IPS DF 6.9 (cell line): Measurements from ENCODE around the gene PTPRU.
"Not testable (repeated sequence)": the region's sequence is repeated elsewhere in the genome, so short reads cannot be mapped to it uniquely, and the experiment has no call there.

Experiments used
- DNase-seq: peaks from one replicate; pipeline ENCODE4 v3.0.0-alpha.2; 2013; ENCODE audit warnings: low read depth, low spot score
- H3K27ac ChIP-seq: one replicate; pipeline ENCODE4 v1.5.1; 2013; ENCODE audit warnings: low read length, control low read depth
- H3K27me3 ChIP-seq: 2 replicates; pipeline ENCODE4 v1.6.1; 2013; ENCODE audit warnings: mild to moderate bottlenecking, low read length; ENCODE audit not compliant: control insufficient read depth, insufficient read depth
- H3K36me3 ChIP-seq: 2 replicates; pipeline ENCODE4 v1.6.1; 2013; ENCODE audit warnings: low read length; ENCODE audit not compliant: control insufficient read depth, insufficient read depth
- H3K4me1 ChIP-seq: 2 replicates; pipeline ENCODE4 v1.6.1; 2013; ENCODE audit warnings: low read length; ENCODE audit not compliant: control insufficient read depth, insufficient read depth
- H3K4me3 ChIP-seq: 2 replicates; pipeline ENCODE4 v1.5.1; 2013; ENCODE audit warnings: mild to moderate bottlenecking, low read length
- H3K9me3 ChIP-seq: 2 replicates; pipeline ENCODE4 v1.6.1; 2013; ENCODE audit warnings: low read length, inconsistent platforms; ENCODE audit not compliant: control insufficient read depth, insufficient read depth
- WGBS: extraction: QIAGEN DNeasy Blood & Tissue Kit; methylation state at CpG from one replicate; pipeline ENCODE4 v1.1.7; 2013; ENCODE audit warnings: mixed read lengths, missing lambda C conversion rate; ENCODE audit not compliant: insufficient read length, insufficient coverage; 5-methylcytosine and 5-hydroxymethylcytosine counted together

The PTPRU gene

DNA sequence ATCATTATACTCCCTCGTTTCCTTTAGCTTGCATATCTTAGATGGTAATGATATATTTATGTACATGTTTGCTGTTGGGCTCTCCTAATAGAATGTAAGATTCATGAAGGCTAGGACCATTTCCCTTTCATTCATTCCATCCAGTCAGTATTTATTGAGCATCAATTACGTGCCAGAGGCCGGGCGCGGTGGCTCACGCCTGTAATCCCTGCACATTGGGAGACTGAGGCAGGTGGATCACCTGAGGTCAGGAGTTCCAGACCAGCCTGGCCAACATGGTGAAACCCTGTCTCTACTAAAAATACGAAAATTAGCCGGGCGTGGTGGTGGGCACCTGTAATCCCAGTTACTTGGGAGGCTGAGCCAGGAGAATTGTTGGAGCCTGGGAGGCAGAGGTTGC, 1.4 kb upstream of the PTPRU start:
- H3K27ac ChIP-seq, H3K36me3 ChIP-seq, H3K9me3 ChIP-seq, DNase-seq, H3K4me3 ChIP-seq: not testable (repeated sequence)
- Histone ChIP-seq H3K27me3 (peaks cover 13% of the 10 kb centered on the region; the same call in 1 of the 2 replicates), H3K4me1 (peaks cover 16% of the 10 kb centered on the region)
- no CpG with 5 or more reads among the region's 9 CpGs for WGBS

DNA sequence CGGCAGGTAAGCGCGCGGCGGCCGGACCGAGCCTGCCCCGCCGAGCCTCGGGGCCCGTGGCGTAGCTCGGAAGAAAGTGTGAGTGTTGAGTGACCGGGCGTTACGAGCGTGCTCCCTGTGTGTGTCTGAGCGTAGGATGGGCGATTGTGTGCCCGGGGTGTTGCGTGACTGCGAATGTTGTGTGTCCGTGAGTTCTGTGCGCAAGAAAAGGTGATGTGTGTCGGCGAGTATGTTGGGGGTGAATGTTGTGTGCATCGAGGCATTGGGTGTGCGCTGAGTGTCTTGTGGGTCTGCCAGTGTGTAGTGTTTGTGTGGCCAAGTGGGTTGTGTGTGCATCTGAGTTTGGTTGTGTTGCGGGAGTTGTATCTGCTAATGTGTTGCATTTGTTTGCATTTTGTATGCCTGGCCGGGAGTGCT, 398 bp downstream of the PTPRU start:
- no CpG with 5 or more reads among the region's 30 CpGs for whole genome bisulfite sequencing
- H3K4me3 ChIP-seq: peak overlapping the region; percentile 44
- no peak for DNase-seq
- H3K36me3 ChIP-seq: no peaks in the 10 kb centered on the region
- H3K9me3 ChIP-seq: no peaks in the 10 kb centered on the region
- peaks cover 13% of the 10 kb centered on the region; the same call in 1 of the 2 replicates for H3K27me3 ChIP-seq
- H3K27ac ChIP-seq: no peak overlapping the region
- H3K4me1 ChIP-seq: peaks cover 18% of the 10 kb centered on the region

DNA sequence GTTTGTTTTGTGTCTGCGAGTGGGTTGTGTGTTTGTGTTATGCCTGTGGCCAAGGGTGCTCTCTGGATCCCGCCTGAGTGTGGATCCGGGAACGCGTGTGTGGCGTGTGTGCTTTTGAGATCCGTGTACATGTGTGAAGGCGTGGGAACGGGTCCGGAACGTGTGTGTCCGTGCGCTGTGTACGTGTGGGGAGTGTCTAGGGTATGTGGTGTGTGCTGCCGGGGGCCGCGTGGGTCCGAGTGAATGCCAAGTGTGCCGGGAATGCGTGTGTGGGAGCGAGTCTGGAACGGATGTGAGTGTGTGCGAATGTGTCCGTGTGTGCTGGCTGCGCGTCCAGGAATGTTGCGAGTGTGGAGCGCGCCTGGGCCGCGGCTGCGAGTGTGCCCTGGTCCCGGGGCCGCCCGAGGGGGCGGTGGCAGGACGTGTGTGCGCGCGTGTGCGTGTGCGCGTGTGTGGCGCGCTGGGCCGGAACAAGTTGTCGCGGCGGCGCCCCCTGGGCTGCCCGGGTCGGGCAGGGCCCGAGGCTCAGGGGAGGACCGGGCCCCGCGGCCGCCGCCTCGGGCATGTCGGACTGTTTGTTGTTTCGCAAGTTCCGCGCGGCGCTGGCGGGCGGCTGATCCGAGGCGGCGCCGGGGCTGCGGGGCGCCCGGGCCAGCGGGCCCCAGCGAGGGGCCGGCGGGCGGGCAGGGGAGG, 953 bp downstream of the PTPRU start:
- Histone ChIP-seq H3K27me3 (peaks cover 13% of the 10 kb centered on the region; the same call in 1 of the 2 replicates), H3K4me1 (peaks cover 18% of the 10 kb centered on the region), H3K27ac (no peak overlapping the region), H3K9me3 (no peaks in the 10 kb centered on the region), H3K4me3 (peak overlapping the region; percentile 44; the same call in 1 of the 2 replicates), H3K36me3 (no peaks in the 10 kb centered on the region)
- no peak for DNase-seq
- no CpG with 5 or more reads among the region's 79 CpGs for WGBS

DNA sequence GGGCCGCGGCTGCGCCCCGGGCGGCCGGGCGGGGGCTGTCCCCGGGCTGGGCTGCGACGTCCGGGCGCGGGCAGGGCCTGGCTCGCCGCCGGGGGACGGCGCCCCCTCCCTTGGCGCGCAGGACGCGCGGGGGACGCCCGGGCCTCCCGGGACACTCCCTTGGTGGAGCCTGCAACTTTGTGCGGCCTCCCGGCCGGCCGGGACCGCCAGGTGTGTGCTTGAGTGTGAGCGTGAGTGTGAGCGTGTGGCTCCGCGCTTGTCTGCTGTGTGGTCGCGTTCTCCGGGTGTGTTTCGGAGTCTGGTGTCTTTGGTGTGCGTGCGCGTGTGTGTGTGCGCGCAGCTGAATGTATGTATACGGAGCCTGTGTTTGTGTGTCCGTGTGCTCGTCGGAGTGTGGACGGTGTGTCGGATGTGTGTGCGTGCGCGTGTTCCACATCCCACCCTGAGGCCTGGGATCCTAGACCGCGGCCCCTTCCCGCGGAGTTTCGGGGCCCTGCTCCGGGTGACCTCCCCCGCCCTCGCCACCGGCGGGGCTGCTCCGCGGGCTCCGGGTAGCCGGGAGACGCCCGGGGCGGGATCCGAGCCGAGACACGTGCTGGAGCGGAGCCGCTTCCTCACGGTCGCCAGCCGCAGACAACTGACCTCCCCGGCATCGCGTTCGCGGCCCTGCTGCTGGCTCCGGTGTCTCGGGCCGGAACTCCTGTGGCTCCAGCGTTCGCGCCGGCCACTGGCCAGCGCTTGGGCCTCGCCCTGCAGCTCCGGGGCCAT, 1.7 kb downstream of the PTPRU start:
- H3K4me1 ChIP-seq: peaks cover 18% of the 10 kb centered on the region
- peaks cover 13% of the 10 kb centered on the region; the same call in 1 of the 2 replicates for H3K27me3 ChIP-seq
- DNase-seq: no peak
- H3K4me3 ChIP-seq: peak overlapping the region; percentile 24; the same call in 1 of the 2 replicates
- no peak overlapping the region for H3K27ac ChIP-seq
- no peaks in the 10 kb centered on the region for H3K9me3 ChIP-seq
- no CpG with 5 or more reads among the region's 93 CpGs for WGBS
- no peaks in the 10 kb centered on the region for H3K36me3 ChIP-seq

DNA sequence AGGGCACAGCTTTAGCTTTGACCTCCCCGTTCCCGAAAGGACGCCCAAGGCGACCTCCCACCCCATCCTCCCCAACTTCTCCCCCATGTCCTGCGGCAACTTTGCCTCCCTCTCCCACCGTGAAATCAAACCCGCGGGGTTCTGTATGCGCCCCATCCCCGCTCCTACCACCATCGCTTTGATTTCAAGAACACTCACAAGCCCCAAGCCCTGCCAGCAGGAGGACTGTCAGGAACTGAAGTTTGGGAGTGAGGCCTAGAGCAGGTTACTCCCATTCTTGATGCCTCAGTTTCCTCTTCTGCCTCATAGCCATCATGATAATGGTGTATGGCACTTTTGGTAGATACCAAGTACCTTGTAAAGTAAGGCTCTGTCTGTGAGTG, 2.3 kb downstream of the PTPRU start:
- Histone ChIP-seq H3K4me1 (peaks cover 18% of the 10 kb centered on the region), H3K27me3 (peaks cover 13% of the 10 kb centered on the region; the same call in 1 of the 2 replicates), H3K36me3 (no peaks in the 10 kb centered on the region), H3K9me3 (no peaks in the 10 kb centered on the region), H3K4me3 (peak overlapping the region; percentile 24; the same call in 1 of the 2 replicates), H3K27ac (no peak overlapping the region)
- DNase-seq: no peak
- WGBS: no CpG with 5 or more reads among the region's 11 CpGs

DNA sequence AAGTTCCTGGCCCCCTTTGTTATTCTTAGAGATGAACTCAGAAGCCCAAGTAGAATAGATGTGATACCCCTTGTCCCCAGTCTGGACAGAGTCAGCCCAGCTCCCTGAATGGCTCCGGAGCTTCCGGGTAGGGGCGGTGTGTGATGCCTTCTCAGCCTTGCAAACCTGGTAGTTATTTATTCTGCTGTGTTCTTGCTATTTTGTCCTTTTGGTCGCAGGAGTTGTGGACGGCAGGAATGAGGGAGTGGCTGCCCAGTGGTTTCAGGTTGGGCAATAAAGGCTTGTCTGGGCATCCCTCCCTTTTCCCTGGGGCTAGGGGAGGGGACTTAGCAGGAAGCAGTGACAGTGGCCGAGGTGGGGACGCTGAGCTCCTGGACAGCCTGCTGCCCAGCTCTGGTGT, 2.8 kb downstream of the PTPRU start:
- Histone ChIP-seq H3K4me1 (peaks cover 18% of the 10 kb centered on the region), H3K4me3 (no peak overlapping the region), H3K27ac (no peak overlapping the region), H3K27me3 (peaks cover 13% of the 10 kb centered on the region; the same call in 1 of the 2 replicates), H3K9me3 (no peaks in the 10 kb centered on the region), H3K36me3 (no peaks in the 10 kb centered on the region)
- no peak for DNase-seq
- WGBS: no CpG with 5 or more reads among the region's 7 CpGs

DNA sequence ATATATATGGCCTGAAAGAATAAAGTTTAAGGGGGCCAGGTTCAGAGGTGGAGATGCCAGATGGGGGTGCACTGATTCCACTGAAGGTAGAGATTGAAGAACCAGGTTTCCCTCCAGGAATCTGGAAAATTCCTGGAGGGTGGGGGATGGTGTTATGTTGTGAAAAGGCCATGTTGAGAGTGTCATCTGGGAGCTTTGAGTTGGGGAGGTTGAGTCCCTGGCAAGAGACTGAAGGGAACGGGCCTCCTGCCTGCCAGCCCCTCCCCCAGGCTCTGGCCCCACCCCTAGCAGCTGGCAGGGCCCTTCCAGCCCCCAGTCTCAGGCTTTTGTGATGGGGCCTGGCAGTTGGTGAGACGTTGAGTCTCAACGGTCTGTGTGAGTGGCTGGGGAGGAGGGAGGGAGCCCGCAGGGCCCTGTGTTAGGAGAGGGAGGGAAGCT, 4.1 kb downstream of the PTPRU start:
- no peaks in the 10 kb centered on the region for H3K36me3 ChIP-seq
- no peaks in the 10 kb centered on the region for H3K9me3 ChIP-seq
- H3K4me1 ChIP-seq: peaks cover 18% of the 10 kb centered on the region
- no peak overlapping the region for H3K27ac ChIP-seq
- no peak overlapping the region for H3K4me3 ChIP-seq
- DNase-seq: no peak
- no CpG with 5 or more reads among the region's 4 CpGs for WGBS
- H3K27me3 ChIP-seq: peaks cover 13% of the 10 kb centered on the region; the same call in 1 of the 2 replicates

DNA sequence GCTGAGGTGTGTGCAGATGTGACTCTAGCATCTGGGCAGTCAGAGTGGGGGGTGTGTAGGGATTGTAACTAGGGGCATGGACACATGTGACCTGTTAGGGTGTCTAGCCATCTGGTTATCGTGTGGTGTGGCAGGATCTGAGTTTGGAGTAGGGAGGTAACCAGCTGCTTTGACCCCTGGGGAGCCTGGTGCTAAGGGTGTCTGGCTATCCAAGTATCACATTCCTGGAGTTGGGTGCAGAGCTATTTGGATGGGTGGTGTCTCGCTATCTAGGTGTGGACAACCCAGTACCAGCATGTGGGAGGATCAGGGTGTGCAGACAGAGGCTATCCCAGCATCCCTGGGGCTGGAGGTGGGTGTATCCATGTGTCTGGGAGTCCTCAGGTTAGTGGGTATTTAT, 4.7 kb downstream of the PTPRU start:
- Histone ChIP-seq H3K36me3 (no peaks in the 10 kb centered on the region), H3K4me3 (no peak overlapping the region), H3K4me1 (peaks cover 18% of the 10 kb centered on the region), H3K27ac (no peak overlapping the region), H3K27me3 (peaks cover 13% of the 10 kb centered on the region; the same call in 1 of the 2 replicates), H3K9me3 (no peaks in the 10 kb centered on the region)
- DNase-seq: no peak
- WGBS: no CpG with 5 or more reads among the region's 2 CpGs

DNA sequence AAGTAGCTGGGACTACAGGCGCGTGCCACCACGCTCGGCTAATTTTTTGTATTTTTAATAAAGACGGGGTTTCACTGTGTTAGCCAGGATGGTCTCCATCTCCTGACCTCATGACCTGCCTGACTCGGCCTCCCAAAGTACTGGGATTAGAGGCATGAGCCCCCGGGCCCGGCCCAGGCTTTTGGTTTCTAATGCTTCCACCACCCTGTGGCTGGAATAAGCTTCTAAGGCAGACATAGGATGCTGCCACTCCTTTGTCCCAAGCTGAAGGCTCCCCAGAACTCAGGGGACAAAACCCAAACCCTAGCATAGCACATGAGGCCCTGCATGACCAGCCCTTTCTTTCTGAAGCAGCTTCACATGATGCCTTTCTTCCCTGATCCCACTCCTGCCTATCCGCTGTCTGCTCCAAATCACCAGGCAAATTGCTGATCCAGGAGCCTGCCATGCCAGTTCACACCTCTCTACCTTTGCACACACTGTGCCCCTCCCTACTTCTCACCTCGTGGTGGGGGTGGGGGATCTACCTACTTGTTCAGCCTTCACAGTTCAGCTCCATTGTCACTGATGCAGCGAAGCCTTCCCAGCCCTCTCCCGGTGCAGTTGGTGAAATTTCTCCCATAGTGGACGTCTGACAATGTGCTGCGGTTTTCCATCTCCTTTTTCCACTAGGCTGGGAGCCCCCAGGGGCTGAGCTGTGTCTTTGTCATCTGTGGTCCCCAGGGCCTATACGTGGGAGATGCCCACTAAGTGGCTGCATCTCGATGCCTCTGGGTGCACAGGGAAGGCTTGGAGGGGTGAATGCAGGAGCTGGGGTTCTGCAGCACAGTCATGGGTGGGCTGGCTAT, 6.9 kb downstream of the PTPRU start:
- Histone ChIP-seq H3K36me3 (no peaks in the 10 kb centered on the region), H3K9me3 (no peaks in the 10 kb centered on the region), H3K27ac (no peak overlapping the region), H3K4me1 (peaks cover 16% of the 10 kb centered on the region), H3K27me3 (peaks cover 2% of the 10 kb centered on the region; the same call in 1 of the 2 replicates), H3K4me3 (no peak overlapping the region)
- WGBS: no CpG with 5 or more reads among the region's 16 CpGs
- DNase-seq: no peak

DNA sequence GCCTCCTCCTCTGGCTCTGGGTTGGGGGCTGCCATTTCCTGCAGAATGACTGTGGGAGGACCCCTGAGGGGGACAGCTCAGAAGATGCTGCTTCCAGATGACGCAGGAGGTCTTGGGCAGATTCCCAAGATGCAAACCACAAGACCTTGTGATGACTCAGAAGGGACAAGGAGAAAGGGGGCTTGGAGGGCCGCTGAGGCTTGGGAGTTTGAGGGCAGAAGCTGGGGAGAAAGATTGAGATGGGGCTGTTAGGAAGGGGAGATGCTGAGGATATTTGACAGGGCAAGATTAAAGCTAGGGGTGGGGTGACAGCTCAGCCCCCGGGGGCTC, 7.5 kb downstream of the PTPRU start:
- Histone ChIP-seq H3K4me1 (peaks cover 17% of the 10 kb centered on the region), H3K4me3 (no peak overlapping the region), H3K27me3 (no peaks in the 10 kb centered on the region; the same call in 1 of the 2 replicates), H3K27ac (no peak overlapping the region), H3K36me3 (no peaks in the 10 kb centered on the region), H3K9me3 (no peaks in the 10 kb centered on the region)
- no peak for DNase-seq
- WGBS: no CpG with 5 or more reads among the region's 3 CpGs
